CD4-positive, alpha-beta T cell (primary cell): ENCODE measurements around the gene MAP9. TPM values are rescaled to one million over a fixed set of nuclear protein-coding genes. Genes with fewer than 3 reads are reported as not detected.
"Not testable (repeated sequence)": the region's sequence is repeated elsewhere in the genome, so short reads cannot be mapped to it uniquely, and the experiment has no call there.

ENCODE experiments used
- ATAC-seq: fragments of 200-7000 bp; cut with Tn5 transposase; one replicate; pipeline ENCODE4 v1.10.0; 2022; ENCODE audit warnings: mild to moderate bottlenecking; ENCODE audit not compliant: poor library complexity
- CTCF ChIA-PET: fragments of 350-600 bp; sonication (Branson Sonifier 250); formaldehyde crosslinking; loops from one replicate; lab custom pipeline; 2021; ENCODE audit warnings: antibody characterized with exemption, inconsistent platforms; lab: Charles Lee
- POLR2A ChIA-PET: fragments of 350-600 bp; sonication (Branson Sonifier 250); formaldehyde crosslinking; loops from one replicate; lab custom pipeline; 2021; ENCODE audit warnings: antibody characterized with exemption, inconsistent platforms; lab: Charles Lee
- DNase-seq, 14 experiments: peaks; one replicate each; pipeline ENCODE4 v3.0.0-alpha.2; 2013 to 2020; ENCODE audit warnings: mixed read lengths in 2 of 14
- H3K27ac ChIP-seq, 2 donors: one replicate each; pipeline versions ENCODE4 v1.5.1 to v1.7.0; 2013; ENCODE audit warnings: low read length in 2 of 2, low read depth in 1 of 2, mild to moderate bottlenecking in 1 of 2
- H3K27me3 ChIP-seq, 2 experiments: 1 replicate in 1 of 2; 2 replicates in 1 of 2; pipeline versions ENCODE4 v1.6.1 to v1.7.0; 2013; ENCODE audit warnings: low read length in 2 of 2, control low read depth in 1 of 2, mild to moderate bottlenecking in 1 of 2, moderate library complexity in 1 of 2; ENCODE audit not compliant: insufficient read depth in 2 of 2, control insufficient read depth in 1 of 2
- H3K36me3 ChIP-seq: one replicate; pipeline ENCODE4 v1.6.1; 2013; ENCODE audit warnings: low read length, control low read depth; ENCODE audit not compliant: insufficient read depth
- H3K4me1 ChIP-seq: one replicate; pipeline ENCODE4 v1.6.1; 2013; ENCODE audit warnings: low read length, control low read depth; ENCODE audit not compliant: insufficient read depth
- H3K4me3 ChIP-seq: one replicate; pipeline ENCODE4 v1.5.1; 2013; ENCODE audit warnings: mild to moderate bottlenecking, low read length, moderate library complexity
- H3K9me3 ChIP-seq, 2 experiments: 1 replicate in 1 of 2; 2 replicates in 1 of 2; pipeline versions ENCODE4 v1.6.1 to v1.7.0; 2013; ENCODE audit warnings: low read length in 2 of 2, mild to moderate bottlenecking in 2 of 2, control low read depth in 1 of 2, moderate library complexity in 1 of 2; ENCODE audit not compliant: control insufficient read depth in 1 of 2, insufficient read depth in 1 of 2
- H3K27ac Mint-ChIP-seq: one replicate; pipeline ENCODE4 v1.8.0; 2020; ENCODE audit warnings: mixed read lengths
- H3K27me3 Mint-ChIP-seq: one replicate; pipeline ENCODE4 v1.8.0; 2021; ENCODE audit warnings: mixed read lengths
- H3K36me3 Mint-ChIP-seq: one replicate; pipeline ENCODE4 v1.8.0; 2021; ENCODE audit warnings: low read depth, mixed read lengths
- H3K4me1 Mint-ChIP-seq: one replicate; pipeline ENCODE4 v1.8.0; 2021; ENCODE audit warnings: low read depth, mixed read lengths
- H3K4me3 Mint-ChIP-seq: one replicate; pipeline ENCODE4 v1.8.0; 2020; ENCODE audit warnings: mild to moderate bottlenecking, mixed read lengths
- H3K9me3 Mint-ChIP-seq: one replicate; pipeline ENCODE4 v1.8.0; 2020; ENCODE audit warnings: mixed read lengths
- CTCF ChIP-seq: fragments of 200-600 bp; IDR thresholded peaks from one replicate; pipeline ENCODE4 v1.8.0; 2022; ENCODE audit warnings: antibody characterized with exemption, mild to moderate bottlenecking
- intact Hi-C, 2 experiments: fragments of 100-400 bp; cut with DNase I in 1 of 2; cut with micrococcal nuclease in 1 of 2; formaldehyde crosslinking; loops; one replicate each; pipeline versions ENCODE4 v1.15.1 to v1.9.0; 2023 to 2025; cut with DNase I, micrococcal nuclease
- total RNA-seq, 174 experiments: library from RNA in 2 of 174; stranded (reverse) in 2 of 174; gene quantifications; one replicate each; pipeline ENCODE4 v1.2.3 and lab custom pipeline; 2021 to 2026

MAP9 gene
- total RNA-seq, 2 experiments from 2014 or later = 15.5 to 16.5 TPM

- Histone ChIP-seq H3K36me3 (no peaks in the 10 kb centered on the region), H3K9me3 (peaks cover 0 to 5% of the 10 kb centered on the region in 2 experiments), H3K27ac (no peak overlapping the region), H3K4me1 (no peaks in the 10 kb centered on the region), H3K27me3 (peaks cover 0 to 7% of the 10 kb centered on the region in 2 experiments), H3K4me3 (no peak overlapping the region)
- no peak for DNase-seq
- no peak for TF ChIP-seq CTCF
- H3K36me3 Mint-ChIP-seq = no peaks in the 10 kb centered on the region
- CTCF ChIA-PET = no interaction called here
- no peak overlapping the region for H3K4me3 Mint-ChIP-seq
- H3K4me1 Mint-ChIP-seq = no peaks in the 10 kb centered on the region
- POLR2A ChIA-PET = no interaction called here
- no peak overlapping the region for H3K27ac Mint-ChIP-seq
- peaks cover 2% of the 10 kb centered on the region for H3K9me3 Mint-ChIP-seq
- no peak for ATAC-seq
- peaks cover 24% of the 10 kb centered on the region for H3K27me3 Mint-ChIP-seq
- intact Hi-C loops = no loop called here
Observed at GRCh38 chr4:155319516-155319915, 57.2 kb downstream of the MAP9 start.

DNA sequence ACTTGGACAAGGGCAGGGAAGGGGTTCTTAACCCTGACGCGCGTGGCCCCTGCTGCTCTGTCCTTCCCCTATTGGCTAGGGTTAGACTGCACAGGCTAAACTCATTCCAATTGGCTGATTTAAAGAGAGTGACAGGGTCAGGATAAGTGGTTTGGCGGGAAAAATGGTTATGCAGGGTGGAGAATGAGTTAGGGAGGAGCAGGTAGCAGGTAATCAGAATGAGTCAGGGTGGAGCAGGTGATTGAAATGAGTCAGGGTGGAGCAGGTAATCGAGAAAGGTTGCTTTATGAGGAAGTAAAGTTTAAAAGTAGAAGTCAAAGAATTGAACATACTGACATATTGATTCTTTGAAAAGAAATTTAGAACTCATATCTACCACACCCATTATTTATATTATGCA is 64.7 kb downstream of the MAP9 start:
- H3K4me3 Mint-ChIP-seq, H3K9me3 Mint-ChIP-seq, H3K27me3 ChIP-seq, POLR2A ChIA-PET, intact Hi-C loops, H3K9me3 ChIP-seq, H3K27ac Mint-ChIP-seq, H3K4me3 ChIP-seq, H3K4me1 ChIP-seq, CTCF ChIA-PET, H3K36me3 Mint-ChIP-seq, ATAC-seq, H3K36me3 ChIP-seq, H3K4me1 Mint-ChIP-seq, H3K27ac ChIP-seq, DNase-seq: not testable (repeated sequence)
- H3K27me3 Mint-ChIP-seq = peaks cover 13% of the 10 kb centered on the region

GRCh38 chr4:155307731-155308277 is 69.0 kb downstream of the MAP9 start:
- intact Hi-C loops = no loop called here
- no peaks in the 10 kb centered on the region for H3K4me1 Mint-ChIP-seq
- CTCF ChIA-PET = no interaction called here
- no peaks in the 10 kb centered on the region for H3K36me3 Mint-ChIP-seq
- Histone ChIP-seq H3K27ac (no peak overlapping the region), H3K9me3 (no peaks in the 10 kb centered on the region), H3K4me1 (no peaks in the 10 kb centered on the region), H3K36me3 (no peaks in the 10 kb centered on the region), H3K27me3 (peaks cover 0 to 4% of the 10 kb centered on the region in 2 experiments), H3K4me3 (no peak overlapping the region)
- H3K4me3 Mint-ChIP-seq = no peak overlapping the region
- H3K27me3 Mint-ChIP-seq = peaks cover 6% of the 10 kb centered on the region
- H3K27ac Mint-ChIP-seq = no peak overlapping the region
- no peak for TF ChIP-seq CTCF
- DNase-seq (no peak), ATAC-seq (no peak)
- no peaks in the 10 kb centered on the region for H3K9me3 Mint-ChIP-seq
- POLR2A ChIA-PET = no interaction called here

DNA sequence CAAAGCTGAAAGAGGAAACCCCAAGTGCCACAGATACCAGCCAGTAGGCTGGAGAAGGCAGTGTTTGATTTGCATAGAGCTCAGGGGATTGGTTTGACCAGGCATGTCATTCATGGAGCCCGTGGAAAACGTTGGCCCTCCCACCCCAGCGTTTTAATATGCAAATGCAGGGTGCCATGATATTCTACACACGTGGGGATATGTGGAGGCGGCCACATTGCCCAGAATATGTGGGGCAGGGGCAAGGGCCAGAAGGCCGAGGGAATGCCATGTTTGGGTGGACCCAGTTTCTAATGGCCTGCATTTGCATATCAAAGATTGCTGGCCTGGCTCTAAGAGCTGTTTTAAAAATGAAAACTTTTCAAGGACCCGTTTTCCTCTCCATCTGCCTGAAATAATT is 71.1 kb downstream of the MAP9 start:
- Mint-ChIP-seq H3K36me3 (no peaks in the 10 kb centered on the region), H3K4me3 (no peak overlapping the region), H3K27me3 (peaks cover 2% of the 10 kb centered on the region), H3K9me3 (no peaks in the 10 kb centered on the region), H3K27ac (no peak overlapping the region), H3K4me1 (no peaks in the 10 kb centered on the region)
- Histone ChIP-seq H3K4me3 (no peak overlapping the region), H3K9me3 (no peaks in the 10 kb centered on the region), H3K4me1 (no peaks in the 10 kb centered on the region), H3K27ac (no peak overlapping the region), H3K27me3 (no peaks in the 10 kb centered on the region), H3K36me3 (no peaks in the 10 kb centered on the region)
- POLR2A ChIA-PET = no interaction called here
- DNase-seq (no peak), ATAC-seq (no peak)
- no peak for TF ChIP-seq CTCF
- intact Hi-C loops = no loop called here
- CTCF ChIA-PET = no interaction called here
